NCI-H187 treated with DMSO at 0.1 percent for 48 hours (cell line): ENCODE results near the gene ARHGEF2.
A peak's percentile ranks its signal among the peaks of the same experiment; 100 is the strongest.

Source experiments
- DNase-seq: peaks from one replicate; lab custom pipeline; 2025; lab: John Stamatoyannopoulos, UW

Gene ARHGEF2

GRCh38 chr1:155911156-155912055 is 66.9 kb downstream of the ARHGEF2 start, which contains the start of gene RIT1:
RIT1 (minus strand) TSS chr1:155911349; CDS start chr1:155910761, 588 bp downstream.
- DNase-seq: peak; percentile 44

- no peak for DNase-seq
These were observed 67.7 kb downstream of the ARHGEF2 start for GRCh38 chr1:155910621-155911121.

GRCh38 chr1:155909894-155910293 is 68.5 kb downstream of the ARHGEF2 start:
- no peak for DNase-seq

GRCh38 chr1:155904261-155904660 is 74.1 kb downstream of the ARHGEF2 start:
- DNase-seq: no peak

DNA sequence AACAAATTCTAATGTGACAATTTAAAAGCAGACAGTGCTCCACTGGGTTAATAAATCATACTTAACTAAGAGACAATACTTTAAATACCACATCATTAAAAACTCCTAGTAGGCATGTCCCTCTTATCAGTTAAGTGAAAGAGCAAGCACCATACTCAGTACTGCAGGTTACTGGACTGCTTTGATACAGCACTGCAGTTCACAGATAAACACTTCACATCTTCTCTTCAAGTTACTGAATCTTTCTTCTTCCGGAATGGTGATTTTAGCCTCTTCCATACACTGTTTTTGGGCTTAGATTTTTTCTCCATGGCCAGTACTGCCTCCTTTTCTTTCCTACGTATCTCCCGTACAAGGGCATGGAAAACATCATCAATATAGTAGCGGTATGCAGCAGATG is 78.2 kb downstream of the ARHGEF2 start:
- no peak for DNase-seq

DNA sequence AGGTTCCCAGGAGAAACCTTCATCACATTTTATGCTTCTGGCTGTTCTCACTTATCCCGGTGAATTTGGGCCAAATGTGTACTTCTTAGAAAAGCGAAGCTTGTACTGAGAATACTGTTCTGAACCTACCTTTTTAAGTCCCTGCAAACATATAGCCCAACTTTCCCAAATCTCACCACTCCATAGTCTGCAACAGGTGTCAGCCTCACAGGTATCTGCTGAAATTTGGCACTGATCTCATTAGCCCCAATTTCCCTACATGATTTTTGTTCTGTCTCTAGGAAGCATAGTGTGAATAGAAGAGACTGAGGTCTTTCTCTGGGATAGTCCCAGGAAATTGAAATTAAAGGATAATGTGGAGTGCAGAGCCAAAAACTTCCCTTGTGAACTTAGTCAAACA is 78.7 kb downstream of the ARHGEF2 start:
- no peak for DNase-seq

GRCh38 chr1:155898888-155899287 is 79.5 kb downstream of the ARHGEF2 start:
- DNase-seq: no peak

- DNase-seq: no peak
These were observed 80.6 kb downstream of the ARHGEF2 start for GRCh38 chr1:155897746-155898145.
